K562 (cell line): Measurements from ENCODE around the gene MXRA7. TPM values are rescaled to one million over a fixed set of nuclear protein-coding genes. Genes with fewer than 3 reads are reported as not detected.
A peak's percentile ranks its signal among the peaks of the same experiment; 100 is the strongest.

Experiments
- BDP1 ChIP-seq: IDR thresholded peaks from 3 replicates; pipeline ENCODE4 v1.6.1; 2011; ENCODE audit not compliant: insufficient read length, insufficient read depth
- ELF4 ChIP-seq: fragments of 450-650 bp; formaldehyde crosslinking; IDR thresholded peaks from 2 replicates; pipeline ENCODE4 v1.4.0; 2022; ENCODE audit warnings: missing genetic modification characterization
- EP400 ChIP-seq: fragments of 450-650 bp; IDR thresholded peaks from 2 replicates; pipeline ENCODE4 v1.6.1; 2017; ENCODE audit warnings: antibody characterized with exemption, mild to moderate bottlenecking, moderate library complexity
- HLTF ChIP-seq: fragments of 450-650 bp; IDR thresholded peaks from 2 replicates; pipeline ENCODE4 v1.6.1; 2016
- NELFE ChIP-seq: IDR thresholded peaks from 2 replicates; pipeline ENCODE4 v1.6.1; 2011; ENCODE audit warnings: mild to moderate bottlenecking; ENCODE audit not compliant: insufficient read depth, insufficient read length
- NFE2L1 ChIP-seq: fragments of 450-650 bp; IDR thresholded peaks from 2 replicates; pipeline ENCODE4 v1.6.1; 2016; ENCODE audit warnings: missing genetic modification characterization, low read depth, mild to moderate bottlenecking, missing compliant biosample characterization, moderate library complexity, borderline replicate concordance
- PTBP1 ChIP-seq: fragments of 200-400 bp; formaldehyde crosslinking; IDR thresholded peaks from 2 replicates; pipeline ENCODE4 v1.6.1; 2017; ENCODE audit warnings: low read depth, low read length
- STAT5B ChIP-seq: fragments of 250-450 bp; sonication (Bioruptor Pico); IDR thresholded peaks from 2 replicates; pipeline ENCODE4 v1.8.0; 2021; ENCODE audit warnings: mild to moderate bottlenecking, inconsistent platforms
- YBX1 ChIP-seq: fragments of 450-650 bp; IDR thresholded peaks from 2 replicates; pipeline ENCODE4 v1.7.1; 2016; ENCODE audit warnings: mild to moderate bottlenecking
- ZNF146 ChIP-seq: IDR thresholded peaks from one replicate; pipeline ENCODE4 v1.6.1; 2018; ENCODE audit warnings: missing compliant biosample characterization; ENCODE audit not compliant: unreplicated experiment
- ZNF408 ChIP-seq: fragments of 250-450 bp; sonication (Bioruptor Pico); IDR thresholded peaks from 2 replicates; pipeline ENCODE4 v1.4.0; 2020; ENCODE audit warnings: low read depth, mild to moderate bottlenecking, moderate library complexity
- ZNF77 ChIP-seq: fragments of 250-450 bp; sonication (Bioruptor Pico); IDR thresholded peaks from 2 replicates; pipeline ENCODE4 v1.5.0; 2020
- polyA plus RNA-seq, 8 experiments: library from polyadenylated mRNA; depleted of rRNA in 4 of 8; stranded (reverse) in 5 of 8; unstranded in 3 of 8; fragments of >200 nt; fragmentation: Nextera tagmentation in 2 of 8; fragmentation: Illumina TruSeq in 1 of 8; extraction: Ambion mirVana in 2 of 8; extraction: Trizol in 1 of 8; gene quantifications; 2 replicates each; pipeline versions ENCODE4 v1.2.1 to v1.2.3, GENCODE V29; 2011 to 2014; ENCODE audit warnings: inconsistent platforms in 1 of 8, missing spikeins in 1 of 8
- total RNA-seq, 7 experiments: library from RNA; depleted of rRNA in 6 of 7; stranded (reverse); fragments of >200 nt in 6 of 7; fragmentation: Illumina TruSeq in 2 of 7; extraction: Trizol in 2 of 7; gene quantifications; 2 replicates each; pipeline versions ENCODE4 v1.2.1 to v1.2.3, GENCODE V29; 2011 to 2021; ENCODE audit warnings: low replicate concordance in 1 of 7
- TF ChIP-seq, protein P1 (sequence below): sonication (generic); formaldehyde crosslinking; IDR thresholded peaks from 2 replicates; pipeline ENCODE4 v1.8.0; 2023; ENCODE audit warnings: mild to moderate bottlenecking, missing genetic modification reagents
- TF ChIP-seq, protein P2 (sequence below): sonication (generic); formaldehyde crosslinking; IDR thresholded peaks from 2 replicates; pipeline ENCODE4 v1.8.0; 2023; ENCODE audit warnings: mild to moderate bottlenecking, missing genetic modification reagents
- TF ChIP-seq, protein P3 (sequence below): IDR thresholded peaks from 2 replicates; pipeline ENCODE4 v1.6.1; 2011; ENCODE audit not compliant: insufficient read length; ENCODE audit errors: extremely low read depth
- TF ChIP-seq, protein P4 (sequence below): fragments of 200-800 bp; sonication (Bioruptor generic); IDR thresholded peaks from 2 replicates; pipeline ENCODE4 v1.6.1; 2016; ENCODE audit warnings: missing genetic modification characterization, missing compliant biosample characterization

Gene MXRA7
- total and polyA plus RNA-seq, 9 of the 15 experiments (the other 6 are each of a cell fraction or from before 2014, with no cell fraction given): 2.6 to 38.4 (median 14.3) TPM

DNA sequence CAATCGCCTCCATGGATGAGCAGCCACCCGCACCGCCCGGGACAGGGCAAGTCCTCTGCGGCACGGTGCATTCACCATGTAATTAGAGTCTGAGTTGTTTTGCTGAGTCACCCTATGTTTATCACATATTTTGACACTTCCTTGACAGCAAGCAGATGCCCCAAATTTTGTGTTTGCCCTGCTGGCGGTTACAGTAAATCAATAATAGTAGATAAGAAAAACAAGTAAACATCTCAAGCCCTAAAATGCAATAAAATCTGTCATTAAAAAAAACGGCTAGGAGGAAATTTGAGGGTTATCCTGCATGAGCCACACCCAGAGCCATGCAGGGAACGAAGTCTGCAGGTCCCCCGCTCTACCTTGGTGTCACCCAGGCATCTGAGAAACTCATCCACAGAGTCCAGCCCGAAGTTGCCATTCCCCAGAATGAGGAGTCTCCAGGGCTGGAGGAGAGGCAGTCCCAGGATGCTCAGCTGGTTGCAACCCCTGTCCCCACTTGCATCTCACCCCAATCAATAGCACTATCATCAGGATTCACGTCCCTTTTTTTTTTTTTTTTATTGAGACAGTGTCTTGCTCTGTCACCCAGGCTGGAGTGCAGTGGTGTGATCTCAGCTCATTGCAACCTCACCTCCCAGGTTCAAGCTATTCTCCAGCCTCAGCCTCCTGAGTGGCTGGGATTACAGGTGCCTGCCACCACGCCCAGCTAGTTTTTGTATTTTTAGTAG is 50.7 kb downstream of the MXRA7 start (continued):
- TF ChIP-seq, protein P1, sequence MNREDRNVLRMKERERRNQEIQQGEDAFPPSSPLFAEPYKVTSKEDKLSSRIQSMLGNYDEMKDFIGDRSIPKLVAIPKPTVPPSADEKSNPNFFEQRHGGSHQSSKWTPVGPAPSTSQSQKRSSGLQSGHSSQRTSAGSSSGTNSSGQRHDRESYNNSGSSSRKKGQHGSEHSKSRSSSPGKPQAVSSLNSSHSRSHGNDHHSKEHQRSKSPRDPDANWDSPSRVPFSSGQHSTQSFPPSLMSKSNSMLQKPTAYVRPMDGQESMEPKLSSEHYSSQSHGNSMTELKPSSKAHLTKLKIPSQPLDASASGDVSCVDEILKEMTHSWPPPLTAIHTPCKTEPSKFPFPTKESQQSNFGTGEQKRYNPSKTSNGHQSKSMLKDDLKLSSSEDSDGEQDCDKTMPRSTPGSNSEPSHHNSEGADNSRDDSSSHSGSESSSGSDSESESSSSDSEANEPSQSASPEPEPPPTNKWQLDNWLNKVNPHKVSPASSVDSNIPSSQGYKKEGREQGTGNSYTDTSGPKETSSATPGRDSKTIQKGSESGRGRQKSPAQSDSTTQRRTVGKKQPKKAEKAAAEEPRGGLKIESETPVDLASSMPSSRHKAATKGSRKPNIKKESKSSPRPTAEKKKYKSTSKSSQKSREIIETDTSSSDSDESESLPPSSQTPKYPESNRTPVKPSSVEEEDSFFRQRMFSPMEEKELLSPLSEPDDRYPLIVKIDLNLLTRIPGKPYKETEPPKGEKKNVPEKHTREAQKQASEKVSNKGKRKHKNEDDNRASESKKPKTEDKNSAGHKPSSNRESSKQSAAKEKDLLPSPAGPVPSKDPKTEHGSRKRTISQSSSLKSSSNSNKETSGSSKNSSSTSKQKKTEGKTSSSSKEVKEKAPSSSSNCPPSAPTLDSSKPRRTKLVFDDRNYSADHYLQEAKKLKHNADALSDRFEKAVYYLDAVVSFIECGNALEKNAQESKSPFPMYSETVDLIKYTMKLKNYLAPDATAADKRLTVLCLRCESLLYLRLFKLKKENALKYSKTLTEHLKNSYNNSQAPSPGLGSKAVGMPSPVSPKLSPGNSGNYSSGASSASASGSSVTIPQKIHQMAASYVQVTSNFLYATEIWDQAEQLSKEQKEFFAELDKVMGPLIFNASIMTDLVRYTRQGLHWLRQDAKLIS (CRISPR knock-in tag): no peak
- no peak for TF ChIP-seq PTBP1
- peak; percentile 42 for TF ChIP-seq EP400
- no peak for TF ChIP-seq ZNF77 (CRISPR knock-in tag)
- no peak for TF ChIP-seq ELF4 (CRISPR knock-in tag)
- no peak for TF ChIP-seq STAT5B (CRISPR knock-in tag)
- TF ChIP-seq ZNF146 (CRISPR knock-in tag): no peak
- TF ChIP-seq NELFE: no peak
- TF ChIP-seq, protein P2, sequence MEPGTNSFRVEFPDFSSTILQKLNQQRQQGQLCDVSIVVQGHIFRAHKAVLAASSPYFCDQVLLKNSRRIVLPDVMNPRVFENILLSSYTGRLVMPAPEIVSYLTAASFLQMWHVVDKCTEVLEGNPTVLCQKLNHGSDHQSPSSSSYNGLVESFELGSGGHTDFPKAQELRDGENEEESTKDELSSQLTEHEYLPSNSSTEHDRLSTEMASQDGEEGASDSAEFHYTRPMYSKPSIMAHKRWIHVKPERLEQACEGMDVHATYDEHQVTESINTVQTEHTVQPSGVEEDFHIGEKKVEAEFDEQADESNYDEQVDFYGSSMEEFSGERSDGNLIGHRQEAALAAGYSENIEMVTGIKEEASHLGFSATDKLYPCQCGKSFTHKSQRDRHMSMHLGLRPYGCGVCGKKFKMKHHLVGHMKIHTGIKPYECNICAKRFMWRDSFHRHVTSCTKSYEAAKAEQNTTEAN (CRISPR knock-in tag): no peak
- TF ChIP-seq YBX1: no peak
- TF ChIP-seq, protein P3, sequence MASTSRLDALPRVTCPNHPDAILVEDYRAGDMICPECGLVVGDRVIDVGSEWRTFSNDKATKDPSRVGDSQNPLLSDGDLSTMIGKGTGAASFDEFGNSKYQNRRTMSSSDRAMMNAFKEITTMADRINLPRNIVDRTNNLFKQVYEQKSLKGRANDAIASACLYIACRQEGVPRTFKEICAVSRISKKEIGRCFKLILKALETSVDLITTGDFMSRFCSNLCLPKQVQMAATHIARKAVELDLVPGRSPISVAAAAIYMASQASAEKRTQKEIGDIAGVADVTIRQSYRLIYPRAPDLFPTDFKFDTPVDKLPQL: no peak
- TF ChIP-seq NFE2L1 (tag): peak; percentile 99
- TF ChIP-seq, protein P4, sequence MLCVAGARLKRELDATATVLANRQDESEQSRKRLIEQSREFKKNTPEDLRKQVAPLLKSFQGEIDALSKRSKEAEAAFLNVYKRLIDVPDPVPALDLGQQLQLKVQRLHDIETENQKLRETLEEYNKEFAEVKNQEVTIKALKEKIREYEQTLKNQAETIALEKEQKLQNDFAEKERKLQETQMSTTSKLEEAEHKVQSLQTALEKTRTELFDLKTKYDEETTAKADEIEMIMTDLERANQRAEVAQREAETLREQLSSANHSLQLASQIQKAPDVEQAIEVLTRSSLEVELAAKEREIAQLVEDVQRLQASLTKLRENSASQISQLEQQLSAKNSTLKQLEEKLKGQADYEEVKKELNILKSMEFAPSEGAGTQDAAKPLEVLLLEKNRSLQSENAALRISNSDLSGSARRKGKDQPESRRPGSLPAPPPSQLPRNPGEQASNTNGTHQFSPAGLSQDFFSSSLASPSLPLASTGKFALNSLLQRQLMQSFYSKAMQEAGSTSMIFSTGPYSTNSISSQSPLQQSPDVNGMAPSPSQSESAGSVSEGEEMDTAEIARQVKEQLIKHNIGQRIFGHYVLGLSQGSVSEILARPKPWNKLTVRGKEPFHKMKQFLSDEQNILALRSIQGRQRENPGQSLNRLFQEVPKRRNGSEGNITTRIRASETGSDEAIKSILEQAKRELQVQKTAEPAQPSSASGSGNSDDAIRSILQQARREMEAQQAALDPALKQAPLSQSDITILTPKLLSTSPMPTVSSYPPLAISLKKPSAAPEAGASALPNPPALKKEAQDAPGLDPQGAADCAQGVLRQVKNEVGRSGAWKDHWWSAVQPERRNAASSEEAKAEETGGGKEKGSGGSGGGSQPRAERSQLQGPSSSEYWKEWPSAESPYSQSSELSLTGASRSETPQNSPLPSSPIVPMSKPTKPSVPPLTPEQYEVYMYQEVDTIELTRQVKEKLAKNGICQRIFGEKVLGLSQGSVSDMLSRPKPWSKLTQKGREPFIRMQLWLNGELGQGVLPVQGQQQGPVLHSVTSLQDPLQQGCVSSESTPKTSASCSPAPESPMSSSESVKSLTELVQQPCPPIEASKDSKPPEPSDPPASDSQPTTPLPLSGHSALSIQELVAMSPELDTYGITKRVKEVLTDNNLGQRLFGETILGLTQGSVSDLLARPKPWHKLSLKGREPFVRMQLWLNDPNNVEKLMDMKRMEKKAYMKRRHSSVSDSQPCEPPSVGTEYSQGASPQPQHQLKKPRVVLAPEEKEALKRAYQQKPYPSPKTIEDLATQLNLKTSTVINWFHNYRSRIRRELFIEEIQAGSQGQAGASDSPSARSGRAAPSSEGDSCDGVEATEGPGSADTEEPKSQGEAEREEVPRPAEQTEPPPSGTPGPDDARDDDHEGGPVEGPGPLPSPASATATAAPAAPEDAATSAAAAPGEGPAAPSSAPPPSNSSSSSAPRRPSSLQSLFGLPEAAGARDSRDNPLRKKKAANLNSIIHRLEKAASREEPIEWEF (CRISPR knock-in tag): no peak
- TF ChIP-seq ZNF408 (CRISPR knock-in tag): no peak
- no peak for TF ChIP-seq HLTF
- no peak for TF ChIP-seq BDP1
